Non-pigmented ciliary epithelial cell (primary cell): ENCODE results near the gene B3GLCT.
A peak's percentile ranks its signal among the peaks of the same experiment; 100 is the strongest.
"Not testable (repeated sequence)": the region's sequence is repeated elsewhere in the genome, so short reads cannot be mapped to it uniquely, and the experiment has no call there.

Experiments
- DNase-seq: peaks from one replicate; pipeline ENCODE4 v3.0.0-alpha.2; 2010; ENCODE audit warnings: low read depth

B3GLCT gene

GRCh38 chr13:31184451-31184850 is 15.3 kb upstream of the B3GLCT start:
- DNase-seq, result no peak

GRCh38 chr13:31184981-31185645 is 14.7 kb upstream of the B3GLCT start:
- no peak for DNase-seq

GRCh38 chr13:31191748-31192147 is 8.0 kb upstream of the B3GLCT start:
- no peak for DNase-seq

- DNase-seq, result no peak
Observed at GRCh38 chr13:31192306-31192705, 7.5 kb upstream of the B3GLCT start.

GRCh38 chr13:31195616-31196015 is 4.2 kb upstream of the B3GLCT start:
- DNase-seq, result no peak

GRCh38 chr13:31196992-31197391 is 2.8 kb upstream of the B3GLCT start:
- DNase-seq, result no peak

- no peak for DNase-seq
Observed at GRCh38 chr13:31198519-31198918, 1.3 kb upstream of the B3GLCT start.

- DNase-seq, result no peak
Observed at GRCh38 chr13:31199527-31199848, 287 bp upstream of the B3GLCT start.

- DNase-seq, result no peak
Observed at GRCh38 chr13:31200637-31200971, 829 bp downstream of the B3GLCT start.

- no peak for DNase-seq
Observed at GRCh38 chr13:31201341-31202031, 1.7 kb downstream of the B3GLCT start.

GRCh38 chr13:31204592-31204991 is 4.8 kb downstream of the B3GLCT start:
- DNase-seq, result peak; percentile 34

- DNase-seq, result no peak
Observed at GRCh38 chr13:31207661-31208552, 8.1 kb downstream of the B3GLCT start.

GRCh38 chr13:31208559-31209122 is 8.9 kb downstream of the B3GLCT start:
- DNase-seq, result no peak

- no peak for DNase-seq
Observed at GRCh38 chr13:31209172-31209840, 9.5 kb downstream of the B3GLCT start.

- DNase-seq, result no peak
Observed at GRCh38 chr13:31209841-31210210, 10.1 kb downstream of the B3GLCT start.

- DNase-seq, result no peak
Observed at GRCh38 chr13:31213651-31214289, 14.0 kb downstream of the B3GLCT start.

- DNase-seq, result no peak
Observed at GRCh38 chr13:31214435-31214834, 14.7 kb downstream of the B3GLCT start.

- not testable (repeated sequence) for DNase-seq
Observed at GRCh38 chr13:31216916-31217315, 17.1 kb downstream of the B3GLCT start.

GRCh38 chr13:31219909-31220598 is 20.3 kb downstream of the B3GLCT start:
- DNase-seq, result no peak

GRCh38 chr13:31221057-31221456 is 21.3 kb downstream of the B3GLCT start:
- no peak for DNase-seq

- DNase-seq, result no peak
Observed at GRCh38 chr13:31223215-31223614, 23.4 kb downstream of the B3GLCT start.
